GM12878 (cell line): ENCODE data around the gene PTPRC. TPM values are rescaled to one million over a fixed set of nuclear protein-coding genes. Genes with fewer than 3 reads are reported as not detected.

ENCODE experiments used
- ATAC-seq: fragments of 200-7000 bp; cut with Tn5 transposase; 3 replicates; pipeline ENCODE4 v1.9.1; 2020; ENCODE audit warnings: mild to moderate bottlenecking, moderate library complexity
- BruUV-seq: library from RNA; stranded (reverse); fragments of 400-500 nt; replicated peaks from 2 replicates; lab custom pipeline; 2021; lab: Mats Ljungman, UMichigan
- CTCF ChIA-PET: fragments of 300-600 bp; sonication (Branson Sonifier 250); formaldehyde crosslinking; extraction: SDS; loops from one replicate; lab custom pipeline; 2021; ENCODE audit warnings: inconsistent platforms; lab: Yijun Ruan, JAX
- POLR2A ChIA-PET: fragments of 350-600 bp; formaldehyde crosslinking; extraction: SDS; loops from one replicate; lab custom pipeline; 2021; ENCODE audit warnings: inconsistent platforms; lab: Charles Lee
- RAD21 ChIA-PET: fragments of 300-600 bp; sonication (Branson Sonifier 250); formaldehyde crosslinking; loops from one replicate; lab custom pipeline; 2023; ENCODE audit warnings: antibody characterized with exemption; ENCODE audit not compliant: unreplicated experiment; lab: Charles Lee
- SMC1A ChIA-PET: fragments of 300-600 bp; sonication (Branson Sonifier 250); formaldehyde crosslinking; loops from one replicate; lab custom pipeline; 2023; ENCODE audit not compliant: unreplicated experiment, uncharacterized antibody; lab: Charles Lee
- DNase-seq: peaks from one replicate; pipeline ENCODE4 v3.0.0-alpha.2; 2011; ENCODE audit warnings: low read depth, low spot score
- FAIRE-seq: peaks from 3 replicates; lab custom pipeline; 2011; peaks lifted over from hg19 to GRCh38; lab: Jason Lieb, UNC
- H2AFZ ChIP-seq: 2 replicates; pipeline ENCODE4 v1.6.0; 2011; ENCODE audit warnings: low read depth, low read length, control low read depth; ENCODE audit not compliant: control insufficient read depth
- H3K27ac ChIP-seq: 2 replicates; pipeline ENCODE4 v1.5.1; 2011; ENCODE audit warnings: control low read depth; ENCODE audit not compliant: control insufficient read depth, insufficient read depth
- H3K27me3 ChIP-seq, 2 experiments: replicated peaks in 1 of 2; 2 replicates each; pipeline versions ENCODE4 v1.6.0 to v1.6.1; 2011; ENCODE audit warnings: low read length in 1 of 2; ENCODE audit not compliant: control insufficient read depth in 2 of 2, insufficient read depth in 2 of 2
- H3K36me3 ChIP-seq, 2 experiments: 2 replicates each; pipeline ENCODE4 v1.5.1; 2011; ENCODE audit warnings: low read length in 1 of 2; ENCODE audit not compliant: control insufficient read depth in 2 of 2, insufficient read depth in 2 of 2
- H3K4me1 ChIP-seq: 2 replicates; pipeline ENCODE4 v1.6.1; 2011; ENCODE audit warnings: mild to moderate bottlenecking, low read length, moderate library complexity, mixed read lengths; ENCODE audit not compliant: control insufficient read depth, insufficient read depth
- H3K4me2 ChIP-seq: 2 replicates; pipeline ENCODE4 v1.6.0; 2011; ENCODE audit warnings: control low read depth; ENCODE audit not compliant: control insufficient read depth, insufficient read depth
- H3K4me3 ChIP-seq: fragments of 200-600 bp; sonication (generic); 2 replicates; pipeline ENCODE4 v1.5.1; 2016
- H3K79me2 ChIP-seq: 2 replicates; pipeline ENCODE4 v1.6.0; 2011; ENCODE audit warnings: low read length; ENCODE audit not compliant: control insufficient read depth, insufficient read depth
- H3K9ac ChIP-seq: 2 replicates; pipeline ENCODE4 v1.8.0; 2011; ENCODE audit warnings: low read length, control low read depth, mixed read lengths; ENCODE audit not compliant: control insufficient read depth, insufficient read depth
- H3K9me3 ChIP-seq: replicated peaks from 3 replicates; pipeline ENCODE4 v1.5.1; 2011; ENCODE audit warnings: mild to moderate bottlenecking, low read length; ENCODE audit not compliant: control insufficient read depth, insufficient read depth
- H4K20me1 ChIP-seq: 2 replicates; pipeline ENCODE4 v1.6.0; 2011; ENCODE audit not compliant: control insufficient read depth, insufficient read depth
- KDM1A ChIP-seq: fragments of 200-600 bp; sonication (generic); IDR thresholded peaks from 2 replicates; pipeline ENCODE4 v1.6.1; 2016; ENCODE audit warnings: borderline replicate concordance
- KLF5 ChIP-seq: fragments of 450-650 bp; IDR thresholded peaks from 2 replicates; pipeline ENCODE4 v1.6.1; 2014; ENCODE audit warnings: mild to moderate bottlenecking; ENCODE audit not compliant: partially characterized antibody
- MYC ChIP-seq: IDR thresholded peaks from 2 replicates; pipeline ENCODE4 v1.6.1; 2011; ENCODE audit warnings: mild to moderate bottlenecking, low read length, moderate library complexity, inconsistent platforms; ENCODE audit not compliant: insufficient read depth, insufficient replicate concordance, insufficient read length, severe bottlenecking
- POLR2AphosphoS2 ChIP-seq: IDR thresholded peaks from 2 replicates; pipeline ENCODE4 v1.6.1; 2011; ENCODE audit warnings: low read depth, mild to moderate bottlenecking, low read length, improper control_type of control experiment, moderate library complexity
- SRF ChIP-seq, 2 experiments: IDR thresholded peaks; 2 replicates each; pipeline ENCODE4 v1.6.1; 2011; ENCODE audit warnings: low read depth in 2 of 2, low read length in 2 of 2, mild to moderate bottlenecking in 1 of 2, moderate library complexity in 1 of 2
- YBX1 ChIP-seq: fragments of 450-650 bp; IDR thresholded peaks from 2 replicates; pipeline ENCODE4 v1.6.1; 2016; ENCODE audit warnings: antibody characterized with exemption
- ZNF207 ChIP-seq: fragments of 450-650 bp; IDR thresholded peaks from 2 replicates; pipeline ENCODE4 v1.6.1; 2014; ENCODE audit warnings: antibody characterized with exemption, mild to moderate bottlenecking, borderline replicate concordance
- WGBS: methylation state at CpG from one replicate; pipeline ENCODE4 v1.1.6; 2016; ENCODE audit warnings: low lambda C conversion rate; ENCODE audit not compliant: insufficient replicate concordance, insufficient coverage; ENCODE audit errors: missing lambda C conversion rate; 5-methylcytosine and 5-hydroxymethylcytosine counted together
- in situ Hi-C: fragments of 300-500 bp; cut with MboI; formaldehyde crosslinking; loops from 9 replicates; pipeline ENCODE4 v1.14.3; 2018; ENCODE audit warnings: mixed read lengths
- intact Hi-C: fragments of 100-400 bp; cut with micrococcal nuclease; formaldehyde crosslinking; loops from one replicate; pipeline ENCODE4 v1.14.2; 2022; ENCODE audit not compliant: unreplicated experiment
- polyA plus RNA-seq, 11 experiments: library from polyadenylated mRNA; depleted of rRNA in 4 of 11; unstranded in 6 of 11; stranded (reverse) in 5 of 11; fragments of >200 nt; fragmentation: Nextera tagmentation in 4 of 11; fragmentation: Illumina TruSeq in 1 of 11; extraction: Ambion mirVana in 4 of 11; extraction: Trizol in 1 of 11; gene quantifications; 1 replicate in 1 of 11; 2 replicates in 10 of 11; pipeline versions ENCODE4 v1.2.1 to v1.2.3, GENCODE V29; 2011 to 2016; ENCODE audit warnings: inconsistent platforms in 2 of 11, missing spikeins in 2 of 11, low read depth in 1 of 11
- total RNA-seq, 4 experiments: library from RNA; depleted of rRNA in 3 of 4; stranded (reverse); fragments of >200 nt in 3 of 4; fragmentation: Illumina TruSeq in 1 of 4; extraction: Trizol in 1 of 4; gene quantifications; 2 replicates each; pipeline versions ENCODE4 v1.2.1 to v1.2.3, GENCODE V29; 2013 to 2021
- TF ChIP-seq, protein P1 (sequence below): fragments of 450-650 bp; formaldehyde crosslinking; IDR thresholded peaks from 2 replicates; pipeline ENCODE4 v1.4.0; 2020; ENCODE audit warnings: mild to moderate bottlenecking, moderate library complexity
- TF ChIP-seq, protein P2 (sequence below): fragments of 450-650 bp; formaldehyde crosslinking; IDR thresholded peaks from 2 replicates; pipeline ENCODE4 v1.5.0; 2022; ENCODE audit warnings: mild to moderate bottlenecking, missing genetic modification characterization
- TF ChIP-seq, protein P3 (sequence below): fragments of 450-650 bp; IDR thresholded peaks from 2 replicates; pipeline ENCODE4 v1.6.1; 2016; ENCODE audit warnings: mild to moderate bottlenecking, moderate library complexity, borderline replicate concordance

PTPRC gene
- total and polyA plus RNA-seq, 10 of the 15 experiments (the other 5 are each of a cell fraction or from before 2014, with no cell fraction given) = 72.9 to 221 (median 118) TPM

DNA sequence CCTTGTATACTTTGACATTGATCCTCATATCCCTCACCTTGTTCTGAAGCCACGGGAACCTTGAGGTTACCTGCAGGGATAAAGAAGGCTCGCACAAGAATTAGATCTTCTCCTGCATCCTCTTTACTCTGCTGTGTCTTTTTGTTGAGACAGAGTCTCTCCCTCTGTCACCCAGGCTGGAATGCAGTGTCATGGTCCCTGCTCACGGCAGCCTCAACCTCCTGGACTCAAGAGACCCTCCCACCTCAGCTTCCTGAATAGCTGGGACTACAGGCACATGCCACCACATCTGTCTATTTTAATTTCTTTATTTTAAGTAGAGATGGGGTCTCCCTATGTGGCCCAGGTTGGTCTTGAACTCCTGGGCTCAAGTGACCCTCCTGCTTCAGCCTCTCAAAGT lies 134.7 kb downstream of the PTPRC start (continued):
- TF ChIP-seq, protein P1, sequence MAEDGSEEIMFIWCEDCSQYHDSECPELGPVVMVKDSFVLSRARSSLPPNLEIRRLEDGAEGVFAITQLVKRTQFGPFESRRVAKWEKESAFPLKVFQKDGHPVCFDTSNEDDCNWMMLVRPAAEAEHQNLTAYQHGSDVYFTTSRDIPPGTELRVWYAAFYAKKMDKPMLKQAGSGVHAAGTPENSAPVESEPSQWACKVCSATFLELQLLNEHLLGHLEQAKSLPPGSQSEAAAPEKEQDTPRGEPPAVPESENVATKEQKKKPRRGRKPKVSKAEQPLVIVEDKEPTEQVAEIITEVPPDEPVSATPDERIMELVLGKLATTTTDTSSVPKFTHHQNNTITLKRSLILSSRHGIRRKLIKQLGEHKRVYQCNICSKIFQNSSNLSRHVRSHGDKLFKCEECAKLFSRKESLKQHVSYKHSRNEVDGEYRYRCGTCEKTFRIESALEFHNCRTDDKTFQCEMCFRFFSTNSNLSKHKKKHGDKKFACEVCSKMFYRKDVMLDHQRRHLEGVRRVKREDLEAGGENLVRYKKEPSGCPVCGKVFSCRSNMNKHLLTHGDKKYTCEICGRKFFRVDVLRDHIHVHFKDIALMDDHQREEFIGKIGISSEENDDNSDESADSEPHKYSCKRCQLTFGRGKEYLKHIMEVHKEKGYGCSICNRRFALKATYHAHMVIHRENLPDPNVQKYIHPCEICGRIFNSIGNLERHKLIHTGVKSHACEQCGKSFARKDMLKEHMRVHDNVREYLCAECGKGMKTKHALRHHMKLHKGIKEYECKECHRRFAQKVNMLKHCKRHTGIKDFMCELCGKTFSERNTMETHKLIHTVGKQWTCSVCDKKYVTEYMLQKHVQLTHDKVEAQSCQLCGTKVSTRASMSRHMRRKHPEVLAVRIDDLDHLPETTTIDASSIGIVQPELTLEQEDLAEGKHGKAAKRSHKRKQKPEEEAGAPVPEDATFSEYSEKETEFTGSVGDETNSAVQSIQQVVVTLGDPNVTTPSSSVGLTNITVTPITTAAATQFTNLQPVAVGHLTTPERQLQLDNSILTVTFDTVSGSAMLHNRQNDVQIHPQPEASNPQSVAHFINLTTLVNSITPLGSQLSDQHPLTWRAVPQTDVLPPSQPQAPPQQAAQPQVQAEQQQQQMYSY (CRISPR knock-in tag) = no peak
- TF ChIP-seq, protein P2, sequence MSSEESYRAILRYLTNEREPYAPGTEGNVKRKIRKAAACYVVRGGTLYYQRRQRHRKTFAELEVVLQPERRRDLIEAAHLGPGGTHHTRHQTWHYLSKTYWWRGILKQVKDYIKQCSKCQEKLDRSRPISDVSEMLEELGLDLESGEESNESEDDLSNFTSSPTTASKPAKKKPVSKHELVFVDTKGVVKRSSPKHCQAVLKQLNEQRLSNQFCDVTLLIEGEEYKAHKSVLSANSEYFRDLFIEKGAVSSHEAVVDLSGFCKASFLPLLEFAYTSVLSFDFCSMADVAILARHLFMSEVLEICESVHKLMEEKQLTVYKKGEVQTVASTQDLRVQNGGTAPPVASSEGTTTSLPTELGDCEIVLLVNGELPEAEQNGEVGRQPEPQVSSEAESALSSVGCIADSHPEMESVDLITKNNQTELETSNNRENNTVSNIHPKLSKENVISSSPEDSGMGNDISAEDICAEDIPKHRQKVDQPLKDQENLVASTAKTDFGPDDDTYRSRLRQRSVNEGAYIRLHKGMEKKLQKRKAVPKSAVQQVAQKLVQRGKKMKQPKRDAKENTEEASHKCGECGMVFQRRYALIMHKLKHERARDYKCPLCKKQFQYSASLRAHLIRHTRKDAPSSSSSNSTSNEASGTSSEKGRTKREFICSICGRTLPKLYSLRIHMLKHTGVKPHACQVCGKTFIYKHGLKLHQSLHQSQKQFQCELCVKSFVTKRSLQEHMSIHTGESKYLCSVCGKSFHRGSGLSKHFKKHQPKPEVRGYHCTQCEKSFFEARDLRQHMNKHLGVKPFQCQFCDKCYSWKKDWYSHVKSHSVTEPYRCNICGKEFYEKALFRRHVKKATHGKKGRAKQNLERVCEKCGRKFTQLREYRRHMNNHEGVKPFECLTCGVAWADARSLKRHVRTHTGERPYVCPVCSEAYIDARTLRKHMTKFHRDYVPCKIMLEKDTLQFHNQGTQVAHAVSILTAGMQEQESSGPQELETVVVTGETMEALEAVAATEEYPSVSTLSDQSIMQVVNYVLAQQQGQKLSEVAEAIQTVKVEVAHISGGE = no peak

DNA sequence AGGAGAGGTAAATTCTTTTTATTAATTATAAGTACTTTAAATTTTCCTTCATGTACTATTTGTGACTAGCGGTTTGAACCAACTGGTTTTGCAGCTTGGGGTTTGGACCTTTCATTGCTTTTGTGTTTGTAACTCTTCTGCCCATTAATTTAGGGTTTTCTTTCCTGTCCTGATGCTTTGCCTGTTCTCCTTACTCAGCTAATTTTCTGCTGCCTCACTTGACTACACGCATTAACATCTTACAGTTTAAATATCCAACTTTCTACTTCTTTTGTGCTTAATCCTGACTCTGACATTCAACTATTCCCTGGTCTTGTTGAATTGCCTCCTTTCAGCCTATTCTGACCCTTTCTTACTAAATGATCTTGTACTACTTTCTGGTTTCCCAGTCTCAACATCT lies 135.6 kb downstream of the PTPRC start:
- DNase-seq = no peak
- no peaks in the 10 kb centered on the region for H3K4me1 ChIP-seq
- peaks cover 2% of the 10 kb centered on the region; the same call in 2 of the 3 replicates for H3K9me3 ChIP-seq
- WGBS = 67% methylated on average over 2 of the region's 2 CpGs
- H3K4me2 ChIP-seq = no peak overlapping the region
- H3K9ac ChIP-seq = no peak overlapping the region
- no peak overlapping the region for H3K4me3 ChIP-seq
- ChIA-PET CTCF (interaction anchor here (0.8 to 5.4 kb wide), 4 partner anchors 9 to 689 kb away, joined by 3 to 34 read pairs (median 15); no protein-coding TSS in a partner anchor), RAD21 (interaction anchor here (0.9 to 3.4 kb wide), 3 partner anchors 339 to 690 kb away, joined by 3 to 25 read pairs (median 4); no protein-coding TSS in a partner anchor), POLR2A (no interaction called here), SMC1A (interaction anchor here (0.8 to 2.6 kb wide), 11 partner anchors 14 to 776 kb away, joined by 3 to 17 read pairs (median 4); no protein-coding TSS in a partner anchor)
- BruUV-seq = no TSS peak
- in situ Hi-C loops (loop anchor here (10.0 to 25.0 kb wide), 2 partner anchors 470 to 688 kb away; no protein-coding TSS in a partner anchor), intact Hi-C loops (loop anchor here (5.0 kb wide), 1 partner anchor 778 kb away; no protein-coding TSS in a partner anchor)
- H3K27ac ChIP-seq = no peak overlapping the region
- FAIRE-seq = no peak
- no peaks in the 10 kb centered on the region for H3K36me3 ChIP-seq
- H3K79me2 ChIP-seq = no peaks in the 10 kb centered on the region
- H3K27me3 ChIP-seq = no peaks in the 10 kb centered on the region
- H2AFZ ChIP-seq = no peak overlapping the region
- no peaks in the 10 kb centered on the region for H4K20me1 ChIP-seq
- ATAC-seq = no peak
- no peak for TF ChIP-seq YBX1
- TF ChIP-seq KDM1A = no peak
- no peak for TF ChIP-seq ZNF207
- TF ChIP-seq MYC = no peak
- TF ChIP-seq KLF5 = no peak
- TF ChIP-seq, protein P3, sequence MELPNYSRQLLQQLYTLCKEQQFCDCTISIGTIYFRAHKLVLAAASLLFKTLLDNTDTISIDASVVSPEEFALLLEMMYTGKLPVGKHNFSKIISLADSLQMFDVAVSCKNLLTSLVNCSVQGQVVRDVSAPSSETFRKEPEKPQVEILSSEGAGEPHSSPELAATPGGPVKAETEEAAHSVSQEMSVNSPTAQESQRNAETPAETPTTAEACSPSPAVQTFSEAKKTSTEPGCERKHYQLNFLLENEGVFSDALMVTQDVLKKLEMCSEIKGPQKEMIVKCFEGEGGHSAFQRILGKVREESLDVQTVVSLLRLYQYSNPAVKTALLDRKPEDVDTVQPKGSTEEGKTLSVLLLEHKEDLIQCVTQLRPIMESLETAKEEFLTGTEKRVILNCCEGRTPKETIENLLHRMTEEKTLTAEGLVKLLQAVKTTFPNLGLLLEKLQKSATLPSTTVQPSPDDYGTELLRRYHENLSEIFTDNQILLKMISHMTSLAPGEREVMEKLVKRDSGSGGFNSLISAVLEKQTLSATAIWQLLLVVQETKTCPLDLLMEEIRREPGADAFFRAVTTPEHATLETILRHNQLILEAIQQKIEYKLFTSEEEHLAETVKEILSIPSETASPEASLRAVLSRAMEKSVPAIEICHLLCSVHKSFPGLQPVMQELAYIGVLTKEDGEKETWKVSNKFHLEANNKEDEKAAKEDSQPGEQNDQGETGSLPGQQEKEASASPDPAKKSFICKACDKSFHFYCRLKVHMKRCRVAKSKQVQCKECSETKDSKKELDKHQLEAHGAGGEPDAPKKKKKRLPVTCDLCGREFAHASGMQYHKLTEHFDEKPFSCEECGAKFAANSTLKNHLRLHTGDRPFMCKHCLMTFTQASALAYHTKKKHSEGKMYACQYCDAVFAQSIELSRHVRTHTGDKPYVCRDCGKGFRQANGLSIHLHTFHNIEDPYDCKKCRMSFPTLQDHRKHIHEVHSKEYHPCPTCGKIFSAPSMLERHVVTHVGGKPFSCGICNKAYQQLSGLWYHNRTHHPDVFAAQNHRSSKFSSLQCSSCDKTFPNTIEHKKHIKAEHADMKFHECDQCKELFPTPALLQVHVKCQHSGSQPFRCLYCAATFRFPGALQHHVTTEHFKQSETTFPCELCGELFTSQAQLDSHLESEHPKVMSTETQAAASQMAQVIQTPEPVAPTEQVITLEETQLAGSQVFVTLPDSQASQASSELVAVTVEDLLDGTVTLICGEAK = no peak
- no peak for TF ChIP-seq POLR2AphosphoS2
- no peak for TF ChIP-seq SRF (IDR thresholded peaks at IDR 0.05; ENCODE audit: low read depth in 2 of 2, low read length in 2 of 2)
